Right renal cortex interstitium (tissue), 3 donors: ENCODE results near the gene SMIM24. TPM values are rescaled to one million over a fixed set of nuclear protein-coding genes. Genes with fewer than 3 reads are reported as not detected.

Experiments used
- DNase-seq, 3 donors: peaks; one replicate each; pipeline ENCODE4 v3.0.0-alpha.2; 2013; ENCODE audit warnings: low read depth in 3 of 3, low spot score in 2 of 3
- polyA plus RNA-seq, 3 donors: library from polyadenylated mRNA; unstranded; fragments of 120-200 nt; gene quantifications; one replicate each; pipeline ENCODE4 v1.2.1, GENCODE V29; 2013; ENCODE audit not compliant: insufficient read length in 3 of 3

SMIM24 gene
- polyA plus RNA-seq, 3 donors = 436 to 628 (median 553) TPM

DNA sequence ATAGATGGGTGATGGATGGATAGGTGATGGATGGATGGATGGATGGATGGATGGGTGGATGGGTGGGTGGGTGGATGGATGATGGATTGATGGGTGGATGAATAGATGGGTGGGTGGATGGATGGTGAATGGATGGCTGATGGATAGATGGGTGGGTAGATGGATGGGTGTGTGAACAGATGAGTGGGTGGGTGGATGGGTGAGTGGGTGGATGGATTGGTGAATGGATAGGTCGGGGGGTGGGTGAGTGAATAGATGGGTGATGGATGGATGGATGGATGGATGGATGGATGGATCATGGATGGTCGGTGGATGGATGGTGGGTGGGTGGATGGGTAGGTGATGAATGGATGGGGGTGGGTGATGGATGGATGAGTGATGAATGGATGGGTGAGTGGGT lies 3.5 kb downstream of the SMIM24 start:
- no peak for DNase-seq

DNA sequence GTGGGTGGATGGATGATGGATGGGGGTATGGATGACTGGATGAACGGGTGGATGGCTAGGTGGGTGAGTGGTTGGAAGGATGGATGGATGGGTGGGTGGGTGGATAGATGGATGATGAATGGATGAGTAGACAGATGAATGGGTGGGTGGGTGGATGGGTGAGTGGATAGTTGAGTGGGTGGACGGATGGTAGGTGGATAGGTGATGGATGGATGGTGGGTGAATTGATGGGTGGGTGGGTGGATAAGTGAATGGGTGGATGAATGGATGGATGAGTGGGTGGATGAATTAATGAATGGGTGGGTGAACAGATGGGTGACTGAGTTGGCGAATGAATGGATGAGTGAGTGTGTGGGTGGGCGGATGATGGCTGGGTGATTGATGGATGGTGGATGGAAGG lies 4.9 kb downstream of the SMIM24 start:
- no peak for DNase-seq

DNA sequence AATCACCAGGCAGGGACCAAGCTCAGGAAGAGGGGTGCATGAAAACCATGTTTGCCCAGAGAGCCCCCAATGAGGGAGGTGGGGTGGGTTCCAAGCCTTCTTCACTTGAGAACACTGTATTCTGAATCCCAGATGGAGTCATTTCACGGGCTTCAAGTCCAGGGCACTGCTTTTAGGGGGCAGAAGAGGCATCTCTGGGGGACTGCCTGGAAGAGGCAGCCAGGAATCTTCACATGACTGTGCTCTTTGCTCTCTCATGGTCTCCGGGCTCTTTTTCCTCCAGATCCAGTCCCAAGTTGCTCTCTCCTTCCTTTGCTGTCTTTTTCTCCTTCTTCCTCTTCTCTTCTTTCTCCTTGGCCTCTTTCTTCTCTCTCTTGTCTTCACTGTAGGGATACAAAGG lies 5.7 kb downstream of the SMIM24 start:
- DNase-seq = no peak

- DNase-seq = no peak
Observed at GRCh38 chr19:3474010-3474409, 6.3 kb downstream of the SMIM24 start.

- no peak for DNase-seq
Observed at GRCh38 chr19:3471954-3472655, 8.2 kb downstream of the SMIM24 start.

DNA sequence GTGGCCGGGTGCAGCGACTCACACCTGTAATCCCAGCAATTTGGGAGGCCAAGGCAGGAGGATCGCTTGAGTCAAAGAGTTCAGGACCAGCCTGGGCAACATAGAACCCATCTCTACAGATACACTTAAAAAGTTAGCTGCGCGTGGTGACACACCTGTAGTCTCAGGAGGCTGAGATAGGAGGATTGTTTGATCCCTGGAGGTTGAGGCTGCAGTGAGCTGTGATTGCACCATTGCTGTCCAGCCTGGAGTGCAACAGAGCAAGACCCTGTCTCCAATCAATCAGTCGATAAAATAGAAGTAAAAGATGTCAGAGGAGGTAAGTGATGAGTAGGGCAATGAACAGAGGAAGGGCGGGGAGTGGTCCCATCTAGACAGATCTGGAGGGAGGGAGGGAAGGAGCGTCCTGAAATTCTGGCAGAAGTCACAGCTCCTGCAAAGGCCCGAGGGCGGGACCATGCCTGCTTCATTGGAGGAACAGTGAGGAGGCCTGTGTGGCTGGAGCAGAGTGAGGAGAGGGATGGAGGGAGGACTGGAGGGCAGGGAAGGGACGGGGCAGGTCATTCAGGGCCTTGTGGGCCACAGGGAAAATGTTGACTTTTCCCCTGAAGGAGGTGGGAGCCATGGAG lies 9.7 kb downstream of the SMIM24 start:
- no peak for DNase-seq

- no peak for DNase-seq
Observed at GRCh38 chr19:3469638-3470499, 10.5 kb downstream of the SMIM24 start.

DNA sequence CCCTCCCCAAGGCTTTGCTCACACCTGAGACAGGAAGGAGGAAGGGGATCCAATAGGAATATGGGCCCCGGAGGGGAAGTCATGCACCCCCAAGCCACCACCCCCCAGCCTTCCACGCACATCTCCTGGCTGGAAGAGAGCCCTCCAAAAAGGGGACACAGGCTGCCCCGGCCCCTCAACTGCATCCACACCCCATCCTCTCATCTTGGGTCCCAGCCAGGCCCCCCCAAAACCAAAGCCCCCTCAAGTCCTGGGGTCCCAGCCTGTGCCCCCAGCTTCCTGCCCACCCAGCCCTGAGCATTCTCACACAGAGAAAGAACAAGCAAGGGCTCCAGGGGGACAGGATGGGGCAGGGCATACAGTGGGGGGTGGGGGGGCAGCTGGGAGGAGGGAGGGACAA lies 12.1 kb downstream of the SMIM24 start:
- no peak for DNase-seq

DNA sequence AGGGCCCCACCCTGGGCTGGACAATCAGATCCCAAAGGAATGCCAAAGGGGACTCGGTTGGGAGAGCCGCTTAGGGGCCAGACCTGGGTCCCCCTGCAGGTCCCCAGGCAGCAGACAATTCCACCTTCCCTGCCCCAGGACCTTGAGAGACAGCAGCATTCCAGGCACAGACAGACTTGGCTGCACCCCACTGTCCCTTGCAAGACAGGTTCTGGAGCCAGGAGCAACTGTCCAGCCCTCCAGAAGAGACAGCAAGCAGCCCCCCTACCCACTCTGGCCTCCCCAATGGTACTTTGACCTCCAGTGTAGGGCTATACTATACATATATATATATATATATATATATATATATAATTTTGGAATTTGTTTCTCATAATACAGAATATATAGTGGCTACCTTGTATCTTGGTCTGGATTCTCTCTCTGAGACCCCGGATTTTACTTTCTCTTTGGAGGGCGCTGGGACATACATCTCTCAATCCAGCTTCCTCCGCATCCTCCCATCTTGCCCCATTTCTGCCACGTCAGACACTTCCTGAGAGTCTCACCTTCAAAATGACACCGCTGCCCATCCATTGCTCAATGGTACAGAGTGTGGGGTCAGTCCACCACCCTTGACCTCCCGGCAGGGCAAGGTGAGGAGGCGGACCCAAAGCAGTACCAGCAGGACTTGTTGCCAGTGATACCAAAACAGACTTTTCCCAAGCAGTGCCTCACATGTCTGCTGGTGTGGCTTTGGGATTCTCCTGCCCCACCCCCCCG lies 12.7 kb downstream of the SMIM24 start:
- no peak for DNase-seq

GRCh38 chr19:3466635-3467034 lies 13.7 kb downstream of the SMIM24 start:
- DNase-seq = no peak

GRCh38 chr19:3465552-3465951 lies 14.8 kb downstream of the SMIM24 start:
- DNase-seq = no peak

DNA sequence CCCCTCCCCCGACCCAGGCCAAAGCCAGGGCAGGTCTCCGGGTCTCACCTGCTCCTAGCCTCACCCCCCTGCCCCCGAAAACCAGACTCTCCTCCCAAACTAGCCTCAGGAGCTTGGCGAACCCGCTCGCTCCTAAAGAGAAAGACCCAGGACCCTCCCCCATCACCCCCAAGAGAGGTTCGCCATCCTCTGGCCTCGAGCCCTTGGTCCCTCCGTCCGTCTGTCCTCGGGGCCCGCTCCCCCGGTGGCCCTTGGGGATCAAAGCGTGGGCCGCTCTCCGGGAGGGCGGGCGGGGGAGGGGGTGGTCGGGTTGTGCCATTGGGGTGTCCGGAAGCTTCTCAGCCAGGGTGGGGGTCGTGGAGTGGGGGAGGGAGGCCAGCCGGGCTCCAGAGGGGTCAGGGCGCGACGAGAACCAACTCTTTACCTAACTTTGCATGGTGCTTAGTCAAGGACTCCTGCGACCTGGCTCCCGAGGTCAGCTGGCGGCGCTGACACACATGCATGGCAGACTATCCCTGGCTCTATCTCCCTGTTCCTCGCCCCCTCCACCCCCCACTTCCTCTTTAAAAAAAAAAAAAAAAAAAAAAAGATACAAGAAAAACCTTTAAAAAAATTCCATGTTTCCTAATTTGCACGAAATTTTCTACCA lies 15.6 kb downstream of the SMIM24 start:
- DNase-seq = no peak

DNA sequence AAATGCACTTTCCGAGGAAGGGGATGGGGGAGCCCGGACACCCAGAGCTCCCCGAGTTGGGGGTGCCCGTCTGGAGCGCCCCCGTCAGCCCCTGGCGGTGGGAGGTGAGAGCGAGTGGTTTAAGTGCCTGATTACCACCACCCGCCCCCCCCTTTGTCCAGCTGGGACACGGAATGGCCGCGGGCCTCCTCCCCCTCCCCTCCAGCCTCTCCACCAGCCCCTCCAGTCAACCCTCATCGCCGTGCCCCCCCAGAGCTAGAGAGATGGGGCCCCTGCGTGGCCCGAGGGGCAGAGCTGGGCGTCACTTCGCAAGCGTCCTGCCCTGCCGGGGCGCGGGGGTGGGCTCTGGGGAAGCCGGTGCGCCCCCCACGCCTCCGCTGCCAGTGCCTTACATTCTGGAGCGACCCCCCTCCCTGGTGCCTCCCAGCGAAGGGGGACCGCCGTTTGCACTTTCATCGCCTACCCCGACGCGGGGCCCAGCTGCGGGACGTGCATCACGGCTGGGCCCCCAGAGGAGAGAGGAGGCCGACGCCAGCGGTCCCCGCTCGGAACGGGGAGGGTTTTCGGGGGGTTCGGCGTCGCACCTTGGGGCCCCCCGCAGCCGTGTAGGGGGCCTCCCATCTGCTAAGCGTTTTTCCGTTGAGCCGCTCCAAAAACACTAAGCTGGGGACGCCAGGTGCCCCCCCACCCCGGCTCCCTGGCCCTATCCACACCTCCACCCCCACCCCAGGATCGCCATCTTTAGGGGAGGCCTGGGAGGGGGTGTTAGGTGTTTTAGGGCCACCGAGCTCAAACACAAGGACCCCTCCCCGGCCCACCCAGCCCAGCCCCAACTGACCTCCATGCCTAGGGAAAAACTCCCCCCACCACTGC lies 16.4 kb downstream of the SMIM24 start:
- DNase-seq = no peak

GRCh38 chr19:3462991-3463713 lies 17.2 kb downstream of the SMIM24 start:
- no peak for DNase-seq

DNA sequence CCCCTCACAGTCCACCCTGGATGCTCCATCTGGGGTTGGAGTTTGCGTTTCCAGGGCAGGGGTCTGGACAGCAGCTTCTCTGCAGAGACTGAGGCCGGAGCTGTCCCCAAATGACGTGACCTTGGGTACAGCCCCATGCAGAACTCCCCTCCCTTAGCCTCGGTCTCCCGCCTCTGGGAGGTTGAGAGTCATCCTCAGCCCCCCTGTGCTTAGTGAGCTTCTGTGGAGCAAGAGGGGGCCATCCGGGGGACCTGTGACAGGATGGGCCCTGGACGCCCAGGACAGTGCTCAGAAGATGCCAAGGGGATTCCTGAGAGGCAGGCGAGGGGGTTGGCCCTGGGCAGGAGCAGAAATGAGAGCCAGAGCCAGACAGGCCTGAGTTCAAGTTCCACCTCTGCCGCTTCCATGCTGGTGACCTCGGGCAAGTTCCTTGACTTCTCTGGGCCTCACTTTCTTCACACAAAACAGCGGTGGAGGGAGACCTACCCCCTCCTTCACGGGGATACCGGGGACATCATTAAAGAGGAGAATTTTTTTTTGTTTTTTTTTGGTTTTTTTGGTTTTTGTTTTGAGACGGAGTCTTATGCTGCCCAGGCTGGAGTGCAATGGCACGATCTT lies 20.3 kb downstream of the SMIM24 start:
- no peak for DNase-seq

- peak in 2 of 3 donors; percentile 75 to 80 for DNase-seq
Observed at GRCh38 chr19:3459089-3459881, 21.0 kb downstream of the SMIM24 start.

DNA sequence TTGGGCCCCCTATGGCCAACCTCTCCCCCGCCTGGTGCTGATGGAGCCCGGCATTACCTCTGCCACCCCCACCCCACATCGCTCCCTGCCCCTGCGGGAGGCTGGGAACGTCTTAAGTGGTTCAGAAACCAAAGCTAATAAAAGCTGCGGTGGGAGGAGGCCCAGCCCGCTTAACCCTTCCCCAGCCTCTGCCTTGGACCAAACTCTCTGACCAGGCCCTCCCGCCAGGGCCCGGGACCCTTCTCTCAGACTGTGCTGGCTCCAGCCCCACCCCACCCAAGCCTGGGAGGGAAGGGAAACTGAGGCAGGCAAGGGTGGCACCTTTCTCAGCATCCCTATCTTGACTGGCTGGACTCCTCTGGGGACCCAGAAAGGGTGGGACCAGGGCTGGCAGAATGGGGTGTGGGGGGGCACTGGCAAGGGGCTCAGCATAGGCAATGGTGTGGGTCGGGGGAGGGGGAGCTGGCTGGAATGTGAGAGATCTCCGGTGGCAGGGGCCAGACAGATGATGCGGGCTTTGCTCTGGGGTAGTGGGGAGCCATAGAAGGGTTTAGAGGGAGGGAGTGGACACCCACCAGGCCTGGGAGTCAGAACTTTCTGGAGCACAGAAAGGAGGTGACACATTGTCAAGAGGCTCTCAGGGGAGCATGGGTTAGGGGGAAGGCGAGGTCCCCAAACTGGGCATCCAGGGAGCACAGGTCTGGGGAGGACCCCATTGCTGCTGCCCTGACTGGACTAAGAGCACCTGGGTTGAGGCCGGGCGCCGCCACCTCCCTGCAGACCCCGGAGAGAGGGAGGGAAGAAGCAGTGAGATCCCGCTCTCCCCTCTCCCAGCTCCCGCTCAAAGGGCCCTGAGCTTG lies 21.9 kb downstream of the SMIM24 start:
- no peak for DNase-seq
